ENCODE measurements around the gene NKX2-8.
"Not testable (repeated sequence)": the region's sequence is repeated elsewhere in the genome, so short reads cannot be mapped to it uniquely, and the experiment has no call there.

NKX2-8 gene

GRCh38 chr14:36579573-36580140, 2.8 kb downstream of the NKX2-8 start:
- no peak for DNase-seq

GRCh38 chr14:36579001-36579555, 3.3 kb downstream of the NKX2-8 start:
- DNase-seq = no peak

- DNase-seq = no peak
These were observed 12.3 kb downstream of the NKX2-8 start for GRCh38 chr14:36570065-36570464.

- DNase-seq = peak; percentile 46
These were observed 25.5 kb downstream of the NKX2-8 start for GRCh38 chr14:36556811-36557433.

- no peak for DNase-seq
These were observed 26.2 kb downstream of the NKX2-8 start for GRCh38 chr14:36555998-36556743.

- no peak for DNase-seq
These were observed 28.7 kb downstream of the NKX2-8 start for GRCh38 chr14:36553656-36554260.

- DNase-seq = no peak
These were observed 31.5 kb downstream of the NKX2-8 start for GRCh38 chr14:36550899-36551298.

GRCh38 chr14:36544280-36544679, 38.1 kb downstream of the NKX2-8 start:
- DNase-seq = not testable (repeated sequence)

GRCh38 chr14:36538051-36538450, 44.4 kb downstream of the NKX2-8 start:
- DNase-seq = no peak

All from stimulated activated CD8-positive, alpha-beta memory T cell treated with anti-CD3 and anti-CD28 coated beads, Interleukin-4, amount 100 ng/mL, for 48 hours (primary cell).